ENCODE measurements around the gene NLRP1.
A peak's percentile ranks its signal among the peaks of the same experiment; 100 is the strongest.

The NLRP1 gene

DNA sequence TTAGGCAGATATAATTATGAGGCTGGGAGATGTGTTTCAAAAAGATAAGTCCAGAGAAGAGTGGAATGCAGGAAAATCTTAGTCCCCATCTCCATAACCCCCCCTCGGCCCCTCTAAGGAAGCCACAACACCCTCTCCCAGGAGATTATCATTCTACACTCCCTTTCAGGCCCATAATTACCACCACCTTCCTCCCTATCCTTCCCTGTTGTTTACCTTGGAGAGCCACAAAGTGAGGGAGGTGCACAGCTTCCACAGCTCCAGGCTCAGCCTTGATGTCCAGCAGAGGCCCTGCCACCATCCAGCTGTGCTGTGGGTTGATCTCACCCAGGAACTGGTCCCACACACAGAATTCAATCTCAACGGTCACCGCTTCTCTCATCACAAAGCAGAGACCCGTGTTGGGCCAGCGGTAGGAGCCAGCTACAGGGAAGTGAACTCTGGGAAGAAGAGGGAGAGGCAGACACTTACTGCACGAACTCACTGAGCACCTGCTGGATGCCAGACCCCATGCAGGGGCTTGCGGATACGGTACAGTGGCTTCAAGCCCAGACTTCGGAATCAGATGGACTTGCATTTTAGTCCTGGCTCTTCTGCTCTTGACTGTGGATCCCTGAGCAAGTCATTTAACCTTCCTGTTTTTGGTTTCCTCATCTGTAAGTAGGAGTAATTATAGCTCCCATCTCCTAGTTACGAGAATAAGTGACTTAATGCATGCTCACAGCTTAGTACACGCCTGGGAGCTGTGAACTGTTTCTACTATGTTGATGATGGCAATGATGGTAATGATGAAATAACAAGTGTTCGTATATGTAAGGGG is 53.8 kb downstream of the NLRP1 start:
- TF ChIP-seq POLR2A (IDR thresholded peaks at IDR 0.05; ENCODE audit: low read length) (no peak), GATA1 (IDR thresholded peaks at IDR 0.05; ENCODE audit: low read depth, low read length) (no peak)
- DNase-seq: no peak

- TF ChIP-seq POLR2A (IDR thresholded peaks at IDR 0.05; ENCODE audit: low read length) (no peak), GATA1 (IDR thresholded peaks at IDR 0.05; ENCODE audit: low read depth, low read length) (no peak)
- DNase-seq: no peak
Measured at GRCh38 chr17:5527601-5528250, 56.6 kb downstream of the NLRP1 start.

GRCh38 chr17:5526821-5527598 is 57.3 kb downstream of the NLRP1 start:
- TF ChIP-seq POLR2A (IDR thresholded peaks at IDR 0.05; ENCODE audit: low read length) (no peak), GATA1 (IDR thresholded peaks at IDR 0.05; ENCODE audit: low read depth, low read length) (no peak)

DNA sequence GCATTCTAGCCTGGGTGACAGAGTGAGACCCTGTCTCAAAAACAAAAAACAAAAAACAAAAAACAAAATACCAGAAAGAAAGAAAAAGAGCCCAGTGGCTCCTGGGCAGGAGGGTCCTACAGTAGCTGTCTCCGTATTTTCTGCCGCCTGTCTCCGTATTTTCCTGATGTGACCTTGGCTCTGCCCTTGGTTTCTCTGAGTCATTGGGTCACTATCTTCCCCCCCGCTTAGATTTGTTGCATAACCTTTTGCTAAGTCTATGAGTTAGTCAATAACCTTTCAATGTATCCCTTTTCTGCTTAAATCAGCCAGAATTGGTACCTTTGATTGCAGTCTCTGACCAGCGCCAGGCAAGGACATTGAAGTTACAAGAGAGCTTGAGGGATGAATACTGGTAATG is 61.1 kb downstream of the NLRP1 start:
- no peak for DNase-seq
- TF ChIP-seq POLR2A (IDR thresholded peaks at IDR 0.05; ENCODE audit: low read length): no peak

More at GRCh38 chr17:5526821-5527598, 57.3 kb downstream of the NLRP1 start:
- DNase-seq: peak in 1 of 2 experiments; percentile 62

DNA sequence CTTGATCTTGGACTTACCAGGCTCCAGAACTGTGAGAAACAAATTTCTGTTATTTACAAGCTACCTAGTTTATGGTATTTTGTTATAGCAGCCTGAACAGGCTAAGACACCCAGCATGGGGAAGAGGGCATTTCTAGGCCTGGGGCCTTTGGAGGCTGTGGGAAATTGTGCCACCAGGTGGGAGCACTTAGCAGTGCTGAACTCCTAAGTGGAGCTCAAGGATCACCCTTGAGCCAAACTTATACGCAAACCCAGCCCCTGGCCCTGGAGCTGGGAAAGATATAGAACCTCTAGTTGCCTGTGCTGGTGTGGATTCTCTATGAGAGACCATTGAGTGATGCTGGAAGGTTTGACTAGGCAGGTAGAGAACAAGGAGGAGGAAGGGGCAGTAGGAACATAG is 61.8 kb downstream of the NLRP1 start:
- no peak for DNase-seq
- no peak for TF ChIP-seq GATA1 (IDR thresholded peaks at IDR 0.05; ENCODE audit: low read depth, low read length)
- TF ChIP-seq POLR2A (IDR thresholded peaks at IDR 0.05; ENCODE audit: low read length): no peak

DNA sequence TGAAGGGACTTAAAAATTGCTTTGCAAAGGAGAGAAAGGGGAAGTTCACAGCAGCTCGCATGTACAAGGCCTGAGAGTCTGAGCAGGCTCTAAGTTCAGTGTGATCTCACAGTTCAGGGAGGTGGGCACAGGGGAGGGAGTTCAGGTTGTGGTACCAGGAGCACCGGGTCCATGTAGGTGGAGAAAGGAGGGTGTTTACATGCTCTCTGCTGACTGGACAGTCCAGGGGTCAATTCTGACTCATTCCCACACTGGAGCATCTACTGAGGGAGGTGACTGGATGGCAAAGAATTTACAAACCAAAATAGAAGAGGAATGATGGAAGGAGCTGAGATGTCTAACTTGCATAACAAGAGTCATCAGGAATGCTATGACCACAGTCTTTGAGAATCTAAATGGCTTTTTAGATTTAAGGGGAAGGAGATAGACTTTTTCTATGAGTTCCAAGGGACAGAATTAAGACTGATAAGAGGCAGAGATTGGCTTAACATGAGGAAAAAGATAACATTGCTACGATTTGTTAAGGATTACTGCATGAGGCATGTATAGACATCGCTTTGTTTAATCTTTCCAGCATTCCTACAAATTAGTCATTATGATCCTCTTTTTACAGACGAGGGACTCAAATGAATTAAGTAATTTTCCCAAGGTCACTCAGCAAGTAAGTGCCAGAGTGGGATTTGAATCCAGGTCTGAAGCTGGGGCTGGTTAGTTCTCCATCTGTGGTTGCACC is 68.1 kb downstream of the NLRP1 start:
- DNase-seq: no peak

DNA sequence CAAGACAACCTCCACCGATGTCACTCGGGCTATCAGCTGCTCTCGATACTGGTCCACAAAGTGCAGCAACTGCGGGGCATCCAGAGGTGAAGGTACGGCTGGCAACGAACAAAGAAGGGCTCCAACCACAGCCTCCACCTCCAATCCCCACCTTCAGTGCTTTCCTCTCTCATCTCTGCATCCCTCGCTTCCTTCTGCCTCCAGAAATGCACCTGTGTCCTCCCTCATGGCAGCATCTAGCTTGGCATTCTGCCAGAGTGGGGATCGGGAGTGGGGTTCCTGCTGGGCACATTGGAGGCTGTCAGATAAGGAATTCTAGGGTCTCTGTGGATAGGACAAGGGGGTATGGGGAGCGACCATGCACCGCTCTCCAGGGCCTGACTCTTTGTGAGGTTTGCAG is 69.3 kb downstream of the NLRP1 start:
- no peak for TF ChIP-seq POLR2A (IDR thresholded peaks at IDR 0.05; ENCODE audit: low read length)
- TF ChIP-seq GATA1 (IDR thresholded peaks at IDR 0.05; ENCODE audit: low read depth, low read length): no peak
- DNase-seq: no peak

More for the DNA sequence above, 68.1 kb downstream of the NLRP1 start:
- TF ChIP-seq GATA1 (IDR thresholded peaks at IDR 0.05; ENCODE audit: low read depth, low read length) (no peak), POLR2A (IDR thresholded peaks at IDR 0.05; ENCODE audit: low read length) (no peak)

- no peak for TF ChIP-seq POLR2A (IDR thresholded peaks at IDR 0.05; ENCODE audit: low read length)
- DNase-seq: no peak
Measured at GRCh38 chr17:5513628-5514027, 70.7 kb downstream of the NLRP1 start.

DNA sequence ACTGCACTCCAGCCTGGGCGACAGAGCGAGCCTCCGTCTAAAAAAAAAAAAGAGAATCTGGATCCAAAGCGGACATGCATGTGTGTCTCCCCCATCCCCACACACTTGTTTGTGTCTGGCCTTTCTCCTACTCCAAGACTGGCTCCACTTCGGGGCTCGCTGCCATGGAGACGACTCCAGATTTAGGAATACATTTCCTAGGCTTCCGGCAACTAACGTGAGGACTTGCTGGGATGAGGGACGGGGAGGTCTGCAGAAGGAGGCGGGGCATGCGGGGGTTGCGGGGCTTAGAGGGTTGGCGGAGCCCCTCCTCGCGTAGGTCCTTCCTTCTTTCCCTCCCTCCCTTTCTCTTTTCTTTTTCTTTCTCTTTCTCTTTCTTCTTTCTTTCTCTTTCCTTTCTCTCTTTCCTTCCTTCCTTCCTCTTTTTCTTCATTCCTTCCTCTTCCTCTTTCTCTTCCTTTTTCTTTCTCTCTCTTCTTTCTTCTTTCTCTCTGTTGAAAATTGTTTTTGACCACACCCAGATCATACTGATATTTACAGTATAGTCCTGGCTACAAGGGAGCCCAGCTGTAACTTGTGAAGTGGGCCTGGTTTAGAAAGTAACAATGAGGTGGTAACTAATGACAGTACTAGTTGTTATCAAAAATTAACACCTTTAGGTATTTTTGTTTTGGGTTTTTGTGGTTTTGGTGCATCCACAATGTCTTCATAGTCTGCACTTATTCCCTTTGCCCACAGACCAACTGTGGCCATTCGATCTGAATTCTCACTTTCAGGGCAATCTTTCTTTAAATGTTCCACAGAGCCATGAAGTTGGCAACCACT is 72.7 kb downstream of the NLRP1 start:
- TF ChIP-seq POLR2A (IDR thresholded peaks at IDR 0.05; ENCODE audit: low read length): no peak
- no peak for TF ChIP-seq GATA1 (IDR thresholded peaks at IDR 0.05; ENCODE audit: low read depth, low read length)
- no peak for DNase-seq

- no peak for TF ChIP-seq GATA1 (IDR thresholded peaks at IDR 0.05; ENCODE audit: low read depth, low read length)
- no peak for TF ChIP-seq POLR2A (IDR thresholded peaks at IDR 0.05; ENCODE audit: low read length)
- no peak for DNase-seq
Measured at GRCh38 chr17:5510771-5511170, 73.5 kb downstream of the NLRP1 start.

DNA sequence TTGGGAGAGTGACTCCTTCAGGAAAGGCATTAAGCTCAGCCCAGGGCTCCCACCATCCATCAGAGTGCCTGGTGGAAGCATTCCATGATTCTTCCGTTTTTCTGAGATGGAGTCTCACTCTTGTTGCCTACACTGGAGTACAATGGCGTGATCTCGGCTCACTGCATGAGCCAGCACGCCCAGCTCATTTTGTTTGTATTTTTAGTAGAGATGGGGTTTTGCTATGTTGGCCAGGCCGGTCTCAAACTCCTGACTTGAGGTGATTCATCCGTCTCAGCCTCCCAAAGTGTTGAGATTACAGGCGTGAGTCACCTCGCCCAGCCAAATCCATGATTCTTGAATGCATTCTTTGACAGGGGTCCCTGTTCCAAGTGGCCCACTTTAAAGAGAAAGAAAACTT is 74.8 kb downstream of the NLRP1 start:
- no peak for TF ChIP-seq POLR2A (IDR thresholded peaks at IDR 0.05; ENCODE audit: low read length)
- TF ChIP-seq GATA1 (IDR thresholded peaks at IDR 0.05; ENCODE audit: low read depth, low read length): no peak
- no peak for DNase-seq

DNA sequence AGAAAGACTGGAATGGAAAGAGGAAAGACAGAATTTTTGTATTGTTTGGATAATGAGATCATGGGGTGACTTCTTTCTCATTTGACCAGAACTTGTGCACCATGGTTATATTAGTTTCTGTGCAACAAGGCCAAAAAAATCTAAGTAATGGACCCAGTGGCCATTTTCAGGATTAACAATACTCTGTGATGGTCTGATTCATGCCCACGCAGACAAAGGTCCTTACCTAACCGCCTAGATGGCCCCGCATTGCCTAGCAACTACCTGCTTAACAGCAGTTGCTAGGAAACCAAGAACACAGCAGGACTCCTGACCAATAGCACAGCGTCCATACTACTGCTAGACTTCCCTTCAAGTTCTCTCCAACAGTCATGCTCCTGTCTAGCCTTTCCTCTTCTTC is 75.5 kb downstream of the NLRP1 start:
- DNase-seq: no peak
- TF ChIP-seq POLR2A (IDR thresholded peaks at IDR 0.05; ENCODE audit: low read length) (no peak), GATA1 (IDR thresholded peaks at IDR 0.05; ENCODE audit: low read depth, low read length) (no peak)

DNA sequence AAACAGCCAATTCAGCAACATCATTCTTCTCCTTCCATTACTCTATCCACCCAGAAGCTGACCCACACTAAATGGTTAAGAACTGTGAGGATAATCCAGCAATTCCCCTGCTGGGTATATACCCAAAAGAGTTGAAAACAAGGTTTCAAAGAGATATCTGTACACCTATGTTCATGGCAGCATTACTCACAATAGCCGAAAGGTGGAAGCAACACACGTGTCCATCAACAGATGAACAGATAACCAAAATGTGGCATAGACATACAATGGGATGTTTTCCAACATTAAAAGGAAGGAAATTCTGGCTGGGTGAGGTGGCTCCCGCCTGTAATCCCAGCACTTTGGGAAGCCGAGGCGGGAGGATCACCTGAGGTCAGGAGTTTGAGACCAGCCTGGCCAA is 78.0 kb downstream of the NLRP1 start:
- TF ChIP-seq GATA1 (IDR thresholded peaks at IDR 0.05; ENCODE audit: low read depth, low read length) (no peak), POLR2A (IDR thresholded peaks at IDR 0.05; ENCODE audit: low read length) (no peak)
- DNase-seq: no peak
